OCI-LY7 (cell line): ENCODE results near the gene STON1. TPM values are rescaled to one million over a fixed set of nuclear protein-coding genes. Genes with fewer than 3 reads are reported as not detected.

Experiments
- BruUV-seq: library from RNA; stranded (reverse); fragments of 400-500 nt; replicated peaks from 2 replicates; lab custom pipeline; 2021; lab: Mats Ljungman, UMichigan
- CTCF ChIA-PET: fragments of 300-600 bp; sonication (Branson Sonifier 250); formaldehyde crosslinking; loops from one replicate; lab custom pipeline; 2022; ENCODE audit warnings: antibody characterized with exemption; ENCODE audit not compliant: unreplicated experiment; lab: Charles Lee
- POLR2A ChIA-PET: fragments of 300-600 bp; sonication (Branson Sonifier 250); formaldehyde crosslinking; loops from one replicate; lab custom pipeline; 2022; ENCODE audit warnings: antibody characterized with exemption; lab: Charles Lee
- DNase-seq: peaks from one replicate; pipeline ENCODE4 v3.0.0-alpha.2; 2015; ENCODE audit warnings: low spot score
- H2AFZ ChIP-seq: fragments of 200-600 bp; sonication (generic), shearing (Covaris generic); 2 replicates; pipeline ENCODE4 v1.6.1; 2014; ENCODE audit warnings: mild to moderate bottlenecking, antibody characterized with exemption, low read length, moderate library complexity
- H3K27ac ChIP-seq: fragments of 200-600 bp; sonication (generic); 2 replicates; pipeline ENCODE4 v1.5.1; 2014; ENCODE audit warnings: mixed run types, low read depth, mild to moderate bottlenecking, moderate library complexity, low read length, inconsistent platforms; ENCODE audit not compliant: poor library complexity, severe bottlenecking
- H3K36me3 ChIP-seq: fragments of 200-600 bp; sonication (generic); 2 replicates; pipeline ENCODE4 v1.6.1; 2014; ENCODE audit warnings: mild to moderate bottlenecking, antibody characterized with exemption, low read length, moderate library complexity, mixed read lengths; ENCODE audit not compliant: insufficient read depth
- H3K4me1 ChIP-seq: fragments of 200-600 bp; sonication (generic); 2 replicates; pipeline ENCODE4 v1.5.1; 2014; ENCODE audit warnings: mild to moderate bottlenecking, low read length; ENCODE audit not compliant: insufficient read depth, poor library complexity, severe bottlenecking
- H3K4me2 ChIP-seq: fragments of 200-600 bp; sonication (generic); 2 replicates; pipeline ENCODE4 v1.6.1; 2014; ENCODE audit warnings: mild to moderate bottlenecking, low read length
- H3K4me3 ChIP-seq: fragments of 200-600 bp; sonication (generic); 2 replicates; pipeline ENCODE4 v1.5.1; 2014; ENCODE audit warnings: mild to moderate bottlenecking, low read depth, low read length; ENCODE audit not compliant: poor library complexity, severe bottlenecking
- H3K79me2 ChIP-seq: fragments of 200-600 bp; sonication (generic); 2 replicates; pipeline ENCODE4 v1.6.1; 2016; ENCODE audit warnings: low read depth, mild to moderate bottlenecking, low read length, moderate library complexity, mixed read lengths; ENCODE audit not compliant: insufficient read depth
- H3K9me2 ChIP-seq: fragments of 200-600 bp; sonication (generic); 2 replicates; pipeline ENCODE4 v1.6.1; 2016; ENCODE audit warnings: mild to moderate bottlenecking, low read length, mixed read lengths; ENCODE audit not compliant: insufficient read depth
- H3K9me3 ChIP-seq: fragments of 200-600 bp; sonication (generic); 2 replicates; pipeline ENCODE4 v1.6.1; 2014; ENCODE audit warnings: mild to moderate bottlenecking, mixed run types, low read length, mixed read lengths
- H4K20me1 ChIP-seq: fragments of 200-600 bp; sonication (generic); 2 replicates; pipeline ENCODE4 v1.6.1; 2014; ENCODE audit warnings: mild to moderate bottlenecking, antibody characterized with exemption, low read length, moderate library complexity, mixed read lengths; ENCODE audit not compliant: insufficient read depth
- CTCF ChIP-seq: fragments of 200-600 bp; sonication (generic); conservative IDR thresholded peaks from 2 replicates; pipeline ENCODE4 v1.5.1; 2014; ENCODE audit warnings: mild to moderate bottlenecking, antibody characterized with exemption, low read length, moderate library complexity, mixed read lengths
- EZH2phosphoT487 ChIP-seq: fragments of 200-600 bp; sonication (generic); IDR thresholded peaks from 2 replicates; pipeline ENCODE4 v1.6.1; 2018; ENCODE audit warnings: low read depth, borderline replicate concordance, mild to moderate bottlenecking, mixed run types, antibody characterized with exemption, low read length, moderate library complexity, mixed read lengths
- intact Hi-C: fragments of 100-400 bp; cut with micrococcal nuclease; formaldehyde crosslinking; loops from one replicate; pipeline ENCODE4 v1.10.0; 2022; ENCODE audit not compliant: unreplicated experiment
- total RNA-seq, 2 experiments: library from RNA; depleted of rRNA in 1 of 2; stranded (reverse); fragments of >200 nt in 1 of 2; shearing (Covaris generic) in 1 of 2; gene quantifications; 2 replicates each; pipeline ENCODE4 v1.2.3, GENCODE V29; 2014 to 2022

Gene STON1
- total RNA-seq, 2 experiments from 2014 or later = 0.51 to 0.88 TPM

- ChIA-PET CTCF (no interaction called here), POLR2A (no interaction called here)
- no peak overlapping the region for H3K27ac ChIP-seq
- H3K9me2 ChIP-seq = no peaks in the 10 kb centered on the region
- no peaks in the 10 kb centered on the region for H4K20me1 ChIP-seq
- no peak for DNase-seq
- H3K4me1 ChIP-seq = no peaks in the 10 kb centered on the region
- intact Hi-C loops = no loop called here
- H2AFZ ChIP-seq = no peak overlapping the region
- no peaks in the 10 kb centered on the region for H3K36me3 ChIP-seq
- no peaks in the 10 kb centered on the region for H3K9me3 ChIP-seq
- BruUV-seq = no TSS peak
- H3K4me2 ChIP-seq = no peak overlapping the region
- no peaks in the 10 kb centered on the region for H3K79me2 ChIP-seq
- TF ChIP-seq CTCF (no peak), EZH2phosphoT487 (no peak)
- H3K4me3 ChIP-seq = no peak overlapping the region
These were observed 48.4 kb downstream of the STON1 start for GRCh38 chr2:48578313-48578712.

- Histone ChIP-seq H3K4me2 (no peak overlapping the region), H3K36me3 (no peaks in the 10 kb centered on the region), H3K4me1 (no peaks in the 10 kb centered on the region), H3K4me3 (no peak overlapping the region), H3K9me3 (no peaks in the 10 kb centered on the region), H3K79me2 (no peaks in the 10 kb centered on the region), H3K9me2 (no peaks in the 10 kb centered on the region), H2AFZ (no peak overlapping the region), H3K27ac (no peak overlapping the region), H4K20me1 (no peaks in the 10 kb centered on the region)
- TF ChIP-seq CTCF (no peak), EZH2phosphoT487 (no peak)
- POLR2A ChIA-PET = no interaction called here
- CTCF ChIA-PET = no interaction called here
- BruUV-seq = no TSS peak
- intact Hi-C loops = no loop called here
- DNase-seq = no peak
These were observed 54.0 kb downstream of the STON1 start for GRCh38 chr2:48583961-48584360.

- ChIA-PET CTCF (no interaction called here), POLR2A (interaction anchor here (0.6 kb wide), 1 partner anchor 114 kb away, joined by 4 read pairs; no protein-coding TSS in a partner anchor)
- Histone ChIP-seq H3K9me2 (no peaks in the 10 kb centered on the region), H4K20me1 (no peaks in the 10 kb centered on the region), H3K36me3 (no peaks in the 10 kb centered on the region), H3K4me1 (no peaks in the 10 kb centered on the region), H3K9me3 (no peaks in the 10 kb centered on the region), H2AFZ (no peak overlapping the region), H3K4me3 (no peak overlapping the region), H3K79me2 (no peaks in the 10 kb centered on the region), H3K27ac (no peak overlapping the region), H3K4me2 (no peak overlapping the region)
- BruUV-seq = no TSS peak
- TF ChIP-seq CTCF = no peak
- DNase-seq = no peak
- intact Hi-C loops = no loop called here
These were observed 54.6 kb downstream of the STON1 start for GRCh38 chr2:48584551-48584950.
